MM.1S (cell line): ENCODE results near the gene USP44.

ENCODE experiments used
- DNase-seq: peaks from one replicate; pipeline ENCODE4 v3.0.0-alpha.2; 2015
- H2AFZ ChIP-seq: fragments of 300-600 bp; sonication (generic); 2 replicates; pipeline ENCODE4 v1.6.0; 2016; ENCODE audit warnings: antibody characterized with exemption, low read length
- H3F3A ChIP-seq: fragments of 300-600 bp; sonication (generic); 2 replicates; pipeline ENCODE4 v1.6.1; 2016; ENCODE audit warnings: mild to moderate bottlenecking, antibody characterized with exemption, low read length, moderate library complexity, mixed read lengths; ENCODE audit not compliant: insufficient read depth
- H3K27ac ChIP-seq: fragments of 300-600 bp; sonication (generic); 2 replicates; pipeline ENCODE4 v1.5.1; 2016; ENCODE audit warnings: mild to moderate bottlenecking, low read length
- H3K27me3 ChIP-seq: fragments of 300-600 bp; sonication (generic); replicated peaks from 2 replicates; pipeline ENCODE4 v1.6.0; 2016; ENCODE audit warnings: low read length; ENCODE audit not compliant: insufficient read depth
- H3K36me3 ChIP-seq: fragments of 300-600 bp; sonication (generic); replicated peaks from 2 replicates; pipeline ENCODE4 v1.6.1; 2016; ENCODE audit warnings: mild to moderate bottlenecking, low read length, mixed read lengths; ENCODE audit not compliant: insufficient read depth
- H3K4me1 ChIP-seq: fragments of 300-600 bp; sonication (generic); 2 replicates; pipeline ENCODE4 v1.6.1; 2016; ENCODE audit warnings: low read length, mixed read lengths
- H3K4me2 ChIP-seq: fragments of 300-600 bp; sonication (generic); 2 replicates; pipeline ENCODE4 v1.6.0; 2016; ENCODE audit warnings: low read depth, low read length
- H3K4me3 ChIP-seq: fragments of 300-600 bp; sonication (generic); 2 replicates; pipeline ENCODE4 v1.5.1; 2016; ENCODE audit warnings: low read length, mixed read lengths
- H3K79me2 ChIP-seq: fragments of 300-600 bp; sonication (generic); 2 replicates; pipeline ENCODE4 v1.6.1; 2016; ENCODE audit warnings: mixed run types, low read length, mixed read lengths
- H3K9ac ChIP-seq: fragments of 300-600 bp; sonication (generic); 2 replicates; pipeline ENCODE4 v1.6.1; 2016; ENCODE audit warnings: low read length, mixed read lengths
- H3K9me2 ChIP-seq: fragments of 300-600 bp; sonication (generic); replicated peaks from 2 replicates; pipeline ENCODE4 v1.6.1; 2016; ENCODE audit warnings: mild to moderate bottlenecking, low read length, mixed read lengths; ENCODE audit not compliant: insufficient read depth
- H3K9me3 ChIP-seq: fragments of 300-600 bp; sonication (generic); replicated peaks from 2 replicates; pipeline ENCODE4 v1.6.1; 2016; ENCODE audit warnings: mild to moderate bottlenecking, low read length, mixed read lengths; ENCODE audit not compliant: insufficient read depth
- H4K20me1 ChIP-seq: fragments of 300-600 bp; sonication (generic); 2 replicates; pipeline ENCODE4 v1.6.1; 2016; ENCODE audit warnings: mild to moderate bottlenecking, low read length, moderate library complexity, mixed read lengths; ENCODE audit not compliant: insufficient read depth
- CTCF ChIP-seq: fragments of 300-600 bp; sonication (generic); IDR thresholded peaks from 2 replicates; pipeline ENCODE4 v1.5.1; 2016; ENCODE audit warnings: antibody characterized with exemption, low read length, mixed read lengths
- EZH2 ChIP-seq: fragments of 300-600 bp; sonication (generic); optimal IDR thresholded peaks from 2 replicates; pipeline ENCODE3; 2017; ENCODE audit warnings: low read depth, mild to moderate bottlenecking, antibody characterized with exemption, low read length, mixed read lengths
- EZH2phosphoT487 ChIP-seq: fragments of 300-600 bp; sonication (generic); IDR thresholded peaks from 2 replicates; pipeline ENCODE4 v1.6.1; 2018; ENCODE audit warnings: antibody characterized with exemption, low read length

USP44 gene

DNA sequence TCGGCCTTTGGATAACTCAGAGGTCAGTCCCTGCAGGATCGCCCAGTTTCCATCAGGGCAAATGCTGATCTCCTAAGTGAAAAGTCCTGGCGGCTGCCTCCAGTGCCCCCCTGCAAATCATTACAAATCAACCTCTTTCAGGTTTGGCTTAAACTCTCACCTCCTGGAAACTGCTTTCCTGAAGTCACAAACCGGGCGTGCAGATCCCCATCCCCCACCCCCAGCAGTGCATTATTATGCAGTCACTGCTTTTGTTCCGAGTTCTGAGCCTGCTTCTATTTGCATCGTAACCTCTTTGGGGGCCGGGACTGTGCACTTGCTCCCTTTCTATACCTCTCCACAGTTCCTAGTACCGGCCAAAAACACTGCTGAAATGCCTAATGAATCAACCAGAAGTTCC is at the start of gene USP44:
Gene USP44, minus strand, starts transcription at position 172 of the 400 bp plus-strand sequence. CDS start 17,220 bp downstream, outside the sequence.
- DNase-seq: no peak
- Histone ChIP-seq H2AFZ (no peak within 1 kb of the TSS), H3K27ac (no peak within 1 kb of the TSS)

DNA sequence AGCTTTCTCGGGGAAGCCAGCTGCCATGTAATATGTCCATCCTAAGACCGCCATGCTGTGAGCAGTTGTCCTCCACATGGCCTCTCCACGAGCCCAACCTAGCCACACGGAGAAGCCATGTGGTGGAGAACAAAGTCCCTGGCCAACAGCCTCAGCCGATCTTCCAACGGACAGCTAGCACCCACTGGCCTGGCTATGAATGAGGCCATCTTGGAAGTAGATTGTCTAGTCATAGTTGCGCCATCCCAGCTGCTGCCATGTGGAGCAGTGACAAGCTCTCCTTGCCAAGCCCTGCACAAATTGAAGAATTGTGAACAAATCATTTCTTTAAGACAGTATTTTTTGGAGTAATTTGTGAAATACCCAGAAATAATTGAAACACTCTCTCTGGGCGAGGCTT is 49.3 kb upstream of the USP44 start:
- Histone ChIP-seq H3K4me1 (no peaks in the 10 kb centered on the region), H4K20me1 (no peaks in the 10 kb centered on the region), H3K9me2 (no peaks in the 10 kb centered on the region), H3K9ac (no peak overlapping the region), H3K27ac (no peak overlapping the region), H3K36me3 (no peaks in the 10 kb centered on the region), H2AFZ (no peak overlapping the region), H3K4me2 (no peak overlapping the region), H3K9me3 (no peaks in the 10 kb centered on the region), H3K79me2 (no peaks in the 10 kb centered on the region), H3K27me3 (no peaks in the 10 kb centered on the region), H3F3A (no peaks in the 10 kb centered on the region), H3K4me3 (no peak overlapping the region)
- no peak for DNase-seq
- TF ChIP-seq EZH2: no peak
- TF ChIP-seq CTCF: no peak
- TF ChIP-seq EZH2phosphoT487: no peak

More for the DNA sequence above, at the start of gene USP44:
- H3K9me2 ChIP-seq: no peaks in the 10 kb centered on the region
- H3K9ac ChIP-seq: no peak within 1 kb of the TSS
- no peaks in the 10 kb centered on the region for H3F3A ChIP-seq
- H4K20me1 ChIP-seq: no peaks in the 10 kb centered on the region
- no peaks in the 10 kb centered on the region for H3K36me3 ChIP-seq
- H3K27me3 ChIP-seq: 0 out of 2 replicates have a peak, but pooled peaks cover 3% of the 10 kb centered on the region
- no peaks in the 10 kb centered on the region for H3K9me3 ChIP-seq
- no peak within 1 kb of the TSS for H3K4me2 ChIP-seq
- TF ChIP-seq EZH2phosphoT487 (no peak), CTCF (no peak), EZH2 (no peak)
- no peaks in the 10 kb centered on the region for H3K79me2 ChIP-seq
- H3K4me1 ChIP-seq: no peaks in the 10 kb centered on the region
- no peak within 1 kb of the TSS for H3K4me3 ChIP-seq

GRCh38 chr12:95599880-95600279 is 48.6 kb upstream of the USP44 start:
- Histone ChIP-seq H3K9me2 (no peaks in the 10 kb centered on the region), H3K9ac (no peak overlapping the region), H3K36me3 (no peaks in the 10 kb centered on the region), H3K79me2 (no peaks in the 10 kb centered on the region), H3K4me2 (no peak overlapping the region), H3F3A (no peaks in the 10 kb centered on the region), H2AFZ (no peak overlapping the region), H3K27me3 (no peaks in the 10 kb centered on the region), H4K20me1 (no peaks in the 10 kb centered on the region), H3K9me3 (no peaks in the 10 kb centered on the region), H3K27ac (no peak overlapping the region), H3K4me1 (no peaks in the 10 kb centered on the region), H3K4me3 (no peak overlapping the region)
- no peak for DNase-seq
- TF ChIP-seq EZH2phosphoT487 (no peak), CTCF (no peak), EZH2 (no peak)
